Astrocyte of the cerebellum (primary cell): Measurements from ENCODE around the gene NFKBIB.
"Not testable (repeated sequence)": the region's sequence is repeated elsewhere in the genome, so short reads cannot be mapped to it uniquely, and the experiment has no call there.

Source experiments
- DNase-seq: peaks from one replicate; pipeline ENCODE4 v3.0.0-alpha.2; 2011; ENCODE audit warnings: low read depth
- H3K4me3 ChIP-seq: 2 replicates; pipeline ENCODE4 v1.5.1; 2011; ENCODE audit warnings: mild to moderate bottlenecking, low read depth, low read length, moderate library complexity
- CTCF ChIP-seq: IDR thresholded peaks from 2 replicates; pipeline ENCODE4 v1.5.1; 2012; ENCODE audit warnings: low read length, low read depth, moderate library complexity, mild to moderate bottlenecking; ENCODE audit errors: missing control alignments
- in situ Hi-C: cut with HindIII; loops from 2 replicates; pipeline ENCODE4 v1.10.0; 2017; ENCODE audit warnings: low sequenced_read_pairs

NFKBIB gene

DNA sequence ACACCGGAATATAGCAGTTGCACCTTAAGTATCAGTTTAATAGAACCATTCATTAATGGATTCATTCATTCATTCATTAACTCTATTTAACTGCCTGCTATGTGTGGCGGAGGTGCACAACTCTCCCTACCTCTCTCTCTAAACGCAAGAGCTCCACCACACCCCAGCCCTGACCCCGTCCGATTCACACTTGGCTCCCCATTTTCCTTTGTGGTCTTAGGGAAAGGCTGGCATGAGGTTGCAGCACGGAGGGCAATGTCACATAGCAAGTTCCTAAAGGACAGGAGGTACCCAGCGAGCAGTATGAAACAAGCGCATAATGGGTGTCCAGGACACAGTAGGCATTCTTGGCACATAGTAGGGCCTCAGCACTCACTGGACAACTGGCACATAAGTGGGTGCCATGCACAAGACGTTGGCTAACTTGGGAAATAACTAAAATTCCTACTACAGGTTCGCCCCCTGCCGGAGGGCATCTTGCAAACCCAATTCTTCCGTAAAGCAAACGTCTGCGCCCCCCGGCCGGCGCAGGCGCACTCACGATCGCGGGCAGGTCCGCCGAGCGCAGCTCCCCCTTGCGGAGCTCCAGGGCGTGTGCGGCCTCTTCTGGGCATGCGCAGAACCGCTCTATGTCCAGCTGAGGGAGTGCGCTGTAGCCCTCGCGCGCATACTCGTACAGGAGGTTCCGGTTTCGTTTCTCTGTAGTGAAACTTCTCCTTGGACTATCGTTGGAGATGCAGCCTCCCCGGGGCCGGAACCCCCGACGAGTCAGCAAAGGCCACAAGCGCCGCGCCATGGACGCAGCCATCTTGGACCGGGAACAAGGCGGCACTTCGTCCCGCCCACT, 30.4 kb downstream of the NFKBIB start, which contains the start of gene SARS2:
Gene SARS2, minus strand, starts transcription at position 835 of the 847 bp plus-strand sequence. Its CDS starts 27 bp downstream, at position 808.
- DNase-seq: peak; percentile 86
- in situ Hi-C loops: no loop called here
- peak; percentile 100 for TF ChIP-seq CTCF
- peak within 1 kb of the TSS; percentile 97 for H3K4me3 ChIP-seq

GRCh38 chr19:38930776-38931520, 31.2 kb downstream of the NFKBIB start, which contains the start of gene MRPS12:
TSS of gene MRPS12 (plus strand) at chr19:38930944. CDS start at chr19:38931295, 351 bp downstream.
- DNase-seq: peak; percentile 99
- TF ChIP-seq CTCF: no peak
- peak within 1 kb of the TSS; percentile 97 for H3K4me3 ChIP-seq
- in situ Hi-C loops: no loop called here

- H3K4me3 ChIP-seq: peak overlapping the region; percentile 97
- in situ Hi-C loops: no loop called here
- DNase-seq: no peak
- no peak for TF ChIP-seq CTCF
Observed at GRCh38 chr19:38931521-38931793, 31.7 kb downstream of the NFKBIB start.

GRCh38 chr19:38932425-38933179, 32.8 kb downstream of the NFKBIB start:
- peak; percentile 46 for TF ChIP-seq CTCF
- DNase-seq: no peak
- no peak overlapping the region for H3K4me3 ChIP-seq
- in situ Hi-C loops: no loop called here

DNA sequence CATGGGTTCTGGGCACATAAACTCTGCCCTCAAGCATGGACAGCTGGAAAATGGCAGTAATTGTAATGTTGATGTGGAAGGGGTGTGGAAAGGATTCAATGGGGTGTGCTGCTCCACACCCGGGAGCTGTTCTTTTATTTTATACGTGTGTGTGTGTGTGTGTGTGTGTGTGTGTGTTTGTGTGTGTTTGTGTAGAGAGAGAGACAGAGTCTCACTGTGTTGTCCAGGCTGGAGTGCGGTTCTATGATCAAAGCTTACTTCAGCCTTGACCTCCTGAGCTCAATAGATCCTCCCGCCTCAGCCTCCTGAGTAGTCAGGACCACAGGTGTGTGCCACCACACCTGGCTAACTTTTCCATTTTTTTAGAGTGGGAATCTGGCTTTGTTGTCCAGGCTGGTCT, 33.8 kb downstream of the NFKBIB start:
- no peak for DNase-seq
- no peak for TF ChIP-seq CTCF
- in situ Hi-C loops: no loop called here
- no peak overlapping the region for H3K4me3 ChIP-seq

- no peak for TF ChIP-seq CTCF
- DNase-seq: no peak
- in situ Hi-C loops: no loop called here
- H3K4me3 ChIP-seq: no peak overlapping the region
Observed at GRCh38 chr19:38939957-38940356, 40.2 kb downstream of the NFKBIB start.

DNA sequence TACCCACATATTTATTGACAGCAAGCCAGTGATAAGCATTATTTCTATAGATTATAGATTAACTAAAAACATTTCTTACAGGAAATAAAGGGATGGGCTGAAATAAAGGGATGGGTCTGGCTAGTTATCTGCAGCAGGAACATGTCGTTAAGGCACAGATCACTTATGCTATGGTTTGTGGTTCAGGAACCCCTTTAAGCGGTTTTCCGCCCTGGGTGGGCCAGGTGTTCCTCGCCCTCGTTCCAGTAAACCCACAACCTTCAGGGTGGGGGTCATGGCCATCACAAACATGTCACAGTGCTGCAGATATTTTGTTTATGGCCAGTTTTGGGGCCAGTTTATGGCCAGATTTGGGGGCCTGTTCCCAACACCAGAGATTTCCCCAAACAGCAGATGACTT, 41.7 kb downstream of the NFKBIB start:
- H3K4me3 ChIP-seq, in situ Hi-C loops, DNase-seq: not testable (repeated sequence)
